ENCODE results near the gene CCDC40. TPM values are rescaled to one million over a fixed set of nuclear protein-coding genes. Genes with fewer than 3 reads are reported as not detected.
A peak's percentile ranks its signal among the peaks of the same experiment; 100 is the strongest.
"Not testable (repeated sequence)": the region's sequence is repeated elsewhere in the genome, so short reads cannot be mapped to it uniquely, and the experiment has no call there.

Gene CCDC40
- total RNA-seq, 1 donor from 2014 or later, result 25.3 TPM

DNA sequence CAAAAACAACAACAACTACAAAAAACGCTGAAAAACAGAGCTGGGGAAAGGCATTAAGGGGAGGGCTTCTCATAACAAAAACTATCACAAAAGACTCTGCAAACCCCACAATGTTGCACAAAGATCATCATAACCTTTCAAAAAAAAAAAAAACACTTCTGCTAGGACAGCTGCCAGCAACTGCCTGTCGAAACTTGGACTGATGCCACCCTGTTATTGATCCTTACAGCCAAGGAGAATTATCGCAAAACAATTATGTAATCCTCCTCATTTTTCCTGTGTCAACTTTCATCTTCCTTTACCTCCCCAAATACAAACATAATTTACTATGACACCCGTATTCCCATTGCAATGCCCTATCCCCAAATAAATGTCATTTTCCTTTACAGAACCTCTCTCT lies 9.3 kb downstream of the CCDC40 start:
- peaks cover 4% of the 10 kb centered on the region for H3K27me3 Mint-ChIP-seq (ENCODE audit: unreplicated experiment)
- peak overlapping the region; percentile 8 for H3K4me3 Mint-ChIP-seq (ENCODE audit: unreplicated experiment)
- no peak for TF ChIP-seq CTCF (IDR thresholded peaks at IDR 0.05; ENCODE audit: partially characterized antibody, unreplicated experiment)
- H3K9me3 Mint-ChIP-seq (ENCODE audit: unreplicated experiment), result peaks cover 10% of the 10 kb centered on the region
- H3K27ac Mint-ChIP-seq (ENCODE audit: unreplicated experiment), result no peak overlapping the region
- H3K36me3 Mint-ChIP-seq (ENCODE audit: unreplicated experiment), result peaks cover 16% of the 10 kb centered on the region
- no peak for DNase-seq
- H3K4me1 Mint-ChIP-seq (ENCODE audit: low read depth, unreplicated experiment), result no peaks in the 10 kb centered on the region

GRCh38 chr17:80046709-80047108 lies 10.3 kb downstream of the CCDC40 start:
- H3K27ac Mint-ChIP-seq (ENCODE audit: unreplicated experiment); H3K27me3 Mint-ChIP-seq (ENCODE audit: unreplicated experiment); H3K4me3 Mint-ChIP-seq (ENCODE audit: unreplicated experiment); DNase-seq; H3K4me1 Mint-ChIP-seq (ENCODE audit: low read depth, unreplicated experiment): not testable (repeated sequence)
- Mint-ChIP-seq H3K36me3 (ENCODE audit: unreplicated experiment) (peaks cover 16% of the 10 kb centered on the region), H3K9me3 (ENCODE audit: unreplicated experiment) (peaks cover 10% of the 10 kb centered on the region)

DNA sequence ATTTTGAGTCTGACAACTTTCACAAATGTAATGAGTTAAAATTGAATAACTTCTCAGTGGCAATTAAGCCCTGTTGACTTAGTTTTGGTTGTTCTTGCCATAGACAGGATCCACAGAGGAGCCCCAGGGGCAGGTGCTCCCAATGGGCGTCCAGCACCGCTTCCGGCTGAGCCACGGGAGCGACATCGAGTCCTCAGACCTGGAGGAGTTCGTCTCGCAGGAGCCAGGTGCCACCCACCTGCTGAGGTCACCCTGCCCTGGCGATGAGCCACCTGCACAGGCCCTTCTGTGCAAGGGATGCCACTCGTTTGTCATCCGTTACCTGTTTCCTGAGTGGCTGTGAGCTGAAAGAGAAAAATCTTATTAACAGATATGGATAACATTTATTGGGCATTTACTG lies 10.7 kb downstream of the CCDC40 start:
- no peak overlapping the region for H3K27ac Mint-ChIP-seq (ENCODE audit: unreplicated experiment)
- TF ChIP-seq CTCF (IDR thresholded peaks at IDR 0.05; ENCODE audit: partially characterized antibody, unreplicated experiment), result no peak
- H3K4me1 Mint-ChIP-seq (ENCODE audit: low read depth, unreplicated experiment), result peaks cover 2% of the 10 kb centered on the region
- no peak overlapping the region for H3K4me3 Mint-ChIP-seq (ENCODE audit: unreplicated experiment)
- peaks cover 17% of the 10 kb centered on the region for H3K36me3 Mint-ChIP-seq (ENCODE audit: unreplicated experiment)
- peaks cover 10% of the 10 kb centered on the region for H3K9me3 Mint-ChIP-seq (ENCODE audit: unreplicated experiment)
- DNase-seq, result no peak
- H3K27me3 Mint-ChIP-seq (ENCODE audit: unreplicated experiment), result peaks cover 4% of the 10 kb centered on the region

DNA sequence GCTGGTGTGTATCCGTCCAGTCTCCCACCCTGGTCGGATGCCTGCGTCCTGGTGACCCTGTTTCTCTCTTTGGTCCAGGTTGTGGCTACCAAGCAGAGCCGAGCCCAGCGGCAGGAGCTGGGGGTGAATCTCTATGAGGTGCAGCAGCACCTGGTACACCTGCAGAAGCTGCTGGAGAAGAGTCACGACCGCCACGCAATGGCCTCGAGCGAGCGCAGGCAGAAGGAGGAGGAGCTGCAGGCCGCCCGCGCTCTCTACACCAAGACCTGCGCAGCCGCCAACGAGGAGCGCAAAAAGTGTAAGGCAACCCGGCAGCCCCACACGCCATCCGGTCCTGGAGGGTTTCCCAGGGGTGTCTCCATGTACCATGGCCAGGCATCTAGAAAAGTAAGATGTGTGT lies 13.5 kb downstream of the CCDC40 start:
- no peak overlapping the region for H3K4me3 Mint-ChIP-seq (ENCODE audit: unreplicated experiment)
- no peak overlapping the region for H3K27ac Mint-ChIP-seq (ENCODE audit: unreplicated experiment)
- peaks cover 10% of the 10 kb centered on the region for H3K9me3 Mint-ChIP-seq (ENCODE audit: unreplicated experiment)
- peaks cover 10% of the 10 kb centered on the region for H3K4me1 Mint-ChIP-seq (ENCODE audit: low read depth, unreplicated experiment)
- DNase-seq, result no peak
- H3K36me3 Mint-ChIP-seq (ENCODE audit: unreplicated experiment), result peaks cover 18% of the 10 kb centered on the region
- TF ChIP-seq CTCF (IDR thresholded peaks at IDR 0.05; ENCODE audit: partially characterized antibody, unreplicated experiment), result no peak
- peaks cover 4% of the 10 kb centered on the region for H3K27me3 Mint-ChIP-seq (ENCODE audit: unreplicated experiment)

DNA sequence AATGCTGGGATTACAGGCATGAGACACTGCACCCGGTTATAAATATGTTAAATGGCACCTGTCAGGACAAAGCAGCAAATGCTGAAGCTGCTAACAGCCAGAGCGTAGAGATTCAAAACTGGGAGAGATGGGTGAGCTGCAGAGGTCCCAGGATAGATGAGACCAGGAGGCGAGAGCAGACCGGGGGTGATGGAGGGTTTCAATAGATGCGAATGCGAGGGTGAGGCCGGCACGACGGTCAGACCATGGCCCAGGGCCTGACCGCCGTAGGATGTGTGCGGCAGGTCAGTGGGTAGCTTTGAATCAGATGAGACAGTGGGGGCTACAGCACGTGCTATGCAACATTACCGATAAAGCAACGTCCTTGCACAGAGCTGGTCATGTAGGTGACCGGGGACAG lies 14.3 kb downstream of the CCDC40 start:
- Mint-ChIP-seq H3K4me3 (ENCODE audit: unreplicated experiment) (no peak overlapping the region), H3K36me3 (ENCODE audit: unreplicated experiment) (peaks cover 18% of the 10 kb centered on the region), H3K9me3 (ENCODE audit: unreplicated experiment) (peaks cover 9% of the 10 kb centered on the region), H3K27me3 (ENCODE audit: unreplicated experiment) (peaks cover 3% of the 10 kb centered on the region), H3K4me1 (ENCODE audit: low read depth, unreplicated experiment) (peaks cover 10% of the 10 kb centered on the region), H3K27ac (ENCODE audit: unreplicated experiment) (no peak overlapping the region)
- TF ChIP-seq CTCF (IDR thresholded peaks at IDR 0.05; ENCODE audit: partially characterized antibody, unreplicated experiment), result no peak
- DNase-seq, result no peak

GRCh38 chr17:80051681-80052080 lies 15.2 kb downstream of the CCDC40 start:
- H3K4me1 Mint-ChIP-seq (ENCODE audit: low read depth, unreplicated experiment), result peaks cover 10% of the 10 kb centered on the region
- peaks cover 5% of the 10 kb centered on the region for H3K9me3 Mint-ChIP-seq (ENCODE audit: unreplicated experiment)
- H3K36me3 Mint-ChIP-seq (ENCODE audit: unreplicated experiment), result peaks cover 18% of the 10 kb centered on the region
- H3K27ac Mint-ChIP-seq (ENCODE audit: unreplicated experiment), result no peak overlapping the region
- no peak for TF ChIP-seq CTCF (IDR thresholded peaks at IDR 0.05; ENCODE audit: partially characterized antibody, unreplicated experiment)
- no peak for DNase-seq
- H3K27me3 Mint-ChIP-seq (ENCODE audit: unreplicated experiment), result peaks cover 3% of the 10 kb centered on the region
- no peak overlapping the region for H3K4me3 Mint-ChIP-seq (ENCODE audit: unreplicated experiment)

Measured in glutamatergic neuron (in vitro differentiated cells).